H1 (cell line): ENCODE data around the gene CHRNA5.

Source experiments
- BACH1 ChIP-seq: IDR thresholded peaks from 2 replicates; pipeline ENCODE4 v1.6.1; 2012; ENCODE audit warnings: low read length, improper control_type of control experiment
- CHD2 ChIP-seq: IDR thresholded peaks from 2 replicates; pipeline ENCODE4 v1.6.1; 2012; ENCODE audit warnings: low read length, improper control_type of control experiment
- EZH2 ChIP-seq: fragments of 200-600 bp; sonication (generic); IDR thresholded peaks from 2 replicates; pipeline ENCODE4 v1.7.1; 2012; ENCODE audit warnings: low read depth, mild to moderate bottlenecking, moderate library complexity, low read length, inconsistent platforms; ENCODE audit not compliant: severe bottlenecking
- GABPA ChIP-seq: IDR thresholded peaks from 2 replicates; pipeline ENCODE4 v1.6.1; 2011; ENCODE audit warnings: mild to moderate bottlenecking, low read length, moderate library complexity, borderline replicate concordance; ENCODE audit not compliant: insufficient read depth
- GTF2F1 ChIP-seq: IDR thresholded peaks from 2 replicates; pipeline ENCODE4 v1.6.1; 2012; ENCODE audit warnings: low read depth, low read length, improper control_type of control experiment, borderline replicate concordance
- JUN ChIP-seq: IDR thresholded peaks from 2 replicates; pipeline ENCODE4 v1.6.1; 2011; ENCODE audit warnings: low read depth, mild to moderate bottlenecking, improper control_type of control experiment, low read length
- MAFK ChIP-seq: IDR thresholded peaks from 2 replicates; pipeline ENCODE4 v1.6.1; 2012; ENCODE audit warnings: low read depth, mild to moderate bottlenecking, improper control_type of control experiment, low read length
- NRF1 ChIP-seq: IDR thresholded peaks from 2 replicates; pipeline ENCODE4 v1.6.1; 2011; ENCODE audit warnings: mild to moderate bottlenecking, low read depth, low read length, improper control_type of control experiment
- POLR2AphosphoS5 ChIP-seq: IDR thresholded peaks from 2 replicates; pipeline ENCODE4 v1.6.1; 2011; ENCODE audit warnings: low read depth, low read length
- RBBP5 ChIP-seq: IDR thresholded peaks from 2 replicates; pipeline ENCODE4 v1.7.1; 2012; ENCODE audit warnings: low read depth, mild to moderate bottlenecking, inconsistent platforms, low read length, moderate library complexity, borderline replicate concordance
- RFX5 ChIP-seq: IDR thresholded peaks from 2 replicates; pipeline ENCODE4 v1.6.1; 2011; ENCODE audit warnings: low read depth, low read length, improper control_type of control experiment, borderline replicate concordance
- TF ChIP-seq, protein P1 (sequence below), 3 experiments: IDR thresholded peaks; 1 replicate in 2 of 3; 2 replicates in 1 of 3; pipeline versions ENCODE4 v1.5.1 to v1.6.1; 2011; ENCODE audit warnings: low read length in 3 of 3, mild to moderate bottlenecking in 3 of 3, inconsistent platforms in 2 of 3, low read depth in 1 of 3, moderate library complexity in 1 of 3; ENCODE audit not compliant: insufficient read depth in 1 of 3; ENCODE audit errors: control extremely low read depth in 1 of 3
- TF ChIP-seq, protein P2 (sequence below): IDR thresholded peaks from 2 replicates; pipeline ENCODE4 v1.6.1; 2011; ENCODE audit warnings: low read depth, mild to moderate bottlenecking, low read length; ENCODE audit not compliant: insufficient read depth

- TF ChIP-seq, protein P1, sequence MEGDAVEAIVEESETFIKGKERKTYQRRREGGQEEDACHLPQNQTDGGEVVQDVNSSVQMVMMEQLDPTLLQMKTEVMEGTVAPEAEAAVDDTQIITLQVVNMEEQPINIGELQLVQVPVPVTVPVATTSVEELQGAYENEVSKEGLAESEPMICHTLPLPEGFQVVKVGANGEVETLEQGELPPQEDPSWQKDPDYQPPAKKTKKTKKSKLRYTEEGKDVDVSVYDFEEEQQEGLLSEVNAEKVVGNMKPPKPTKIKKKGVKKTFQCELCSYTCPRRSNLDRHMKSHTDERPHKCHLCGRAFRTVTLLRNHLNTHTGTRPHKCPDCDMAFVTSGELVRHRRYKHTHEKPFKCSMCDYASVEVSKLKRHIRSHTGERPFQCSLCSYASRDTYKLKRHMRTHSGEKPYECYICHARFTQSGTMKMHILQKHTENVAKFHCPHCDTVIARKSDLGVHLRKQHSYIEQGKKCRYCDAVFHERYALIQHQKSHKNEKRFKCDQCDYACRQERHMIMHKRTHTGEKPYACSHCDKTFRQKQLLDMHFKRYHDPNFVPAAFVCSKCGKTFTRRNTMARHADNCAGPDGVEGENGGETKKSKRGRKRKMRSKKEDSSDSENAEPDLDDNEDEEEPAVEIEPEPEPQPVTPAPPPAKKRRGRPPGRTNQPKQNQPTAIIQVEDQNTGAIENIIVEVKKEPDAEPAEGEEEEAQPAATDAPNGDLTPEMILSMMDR (IDR thresholded peaks at IDR 0.05; ENCODE audit: control extremely low read depth in 1 of 3, insufficient read depth in 1 of 3, low read depth in 1 of 3, low read length in 3 of 3): no peak
- TF ChIP-seq CHD2: no peak
- no peak for TF ChIP-seq EZH2
- TF ChIP-seq MAFK: no peak
- TF ChIP-seq GABPA: no peak
- TF ChIP-seq POLR2AphosphoS5: no peak
- TF ChIP-seq, protein P2, sequence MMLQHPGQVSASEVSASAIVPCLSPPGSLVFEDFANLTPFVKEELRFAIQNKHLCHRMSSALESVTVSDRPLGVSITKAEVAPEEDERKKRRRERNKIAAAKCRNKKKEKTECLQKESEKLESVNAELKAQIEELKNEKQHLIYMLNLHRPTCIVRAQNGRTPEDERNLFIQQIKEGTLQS: no peak
- TF ChIP-seq RFX5: no peak
- no peak for TF ChIP-seq NRF1
- no peak for TF ChIP-seq JUN
- TF ChIP-seq GTF2F1: no peak
- TF ChIP-seq BACH1: no peak
- TF ChIP-seq RBBP5: no peak
Measured at GRCh38 chr15:78629716-78630065, 64.4 kb downstream of the CHRNA5 start.
